Spleen (tissue), 11 donors: Measurements from ENCODE around the gene CHRM5. TPM values are rescaled to one million over a fixed set of nuclear protein-coding genes. Genes with fewer than 3 reads are reported as not detected.

Experiments
- DNase-seq: peaks from one replicate; pipeline ENCODE4 v3.0.0-alpha.2; 2020
- H3K27ac ChIP-seq, 8 donors: fragments of 200-600 bp; sonication (generic) in 7 of 8; 1 replicate in 4 of 8; 2 replicates in 4 of 8; pipeline versions ENCODE4 v1.5.0 to v1.8.0; 2016 to 2021; ENCODE audit warnings: inconsistent platforms in 4 of 8, mild to moderate bottlenecking in 4 of 8, moderate library complexity in 1 of 8
- H3K27me3 ChIP-seq, 7 donors: fragments of 200-600 bp; sonication (generic) in 6 of 7; replicated peaks in 1 of 7; 1 replicate in 4 of 7; 2 replicates in 3 of 7; pipeline versions ENCODE4 v1.5.0 to v1.8.0; 2016 to 2021; ENCODE audit warnings: inconsistent platforms in 3 of 7, mild to moderate bottlenecking in 1 of 7
- H3K36me3 ChIP-seq, 6 donors: fragments of 200-600 bp; sonication (generic) in 5 of 6; 1 replicate in 4 of 6; 2 replicates in 2 of 6; pipeline versions ENCODE4 v1.5.0 to v1.8.0; 2016 to 2021; ENCODE audit warnings: inconsistent platforms in 2 of 6
- H3K4me1 ChIP-seq, 6 donors: fragments of 200-600 bp; sonication (generic) in 5 of 6; 1 replicate in 3 of 6; 2 replicates in 3 of 6; pipeline versions ENCODE4 v1.5.0 to v1.8.0; 2016 to 2021; ENCODE audit warnings: inconsistent platforms in 3 of 6
- H3K4me3 ChIP-seq, 8 donors: fragments of 200-600 bp; sonication (generic) in 7 of 8; 1 replicate in 4 of 8; 2 replicates in 4 of 8; pipeline versions ENCODE4 v1.5.0 to v1.8.0; 2016 to 2021; ENCODE audit warnings: inconsistent platforms in 4 of 8, mild to moderate bottlenecking in 4 of 8, moderate library complexity in 2 of 8
- H3K9me3 ChIP-seq, 8 donors: fragments of 200-600 bp; sonication (generic) in 7 of 8; 1 replicate in 4 of 8; 2 replicates in 4 of 8; pipeline versions ENCODE4 v1.5.0 to v1.8.0; 2016 to 2021; ENCODE audit warnings: inconsistent platforms in 4 of 8
- CTCF ChIP-seq, 11 experiments: fragments of 200-600 bp in 7 of 11; fragments of 450-650 bp in 4 of 11; sonication (generic) in 4 of 11; IDR thresholded peaks in 8 of 11; conservative IDR thresholded peaks in 3 of 11; 1 replicate in 7 of 11; 2 replicates in 4 of 11; pipeline versions ENCODE4 v1.4.0 to v1.8.0; 2016 to 2021; ENCODE audit warnings: antibody characterized with exemption in 11 of 11, inconsistent platforms in 4 of 11, mild to moderate bottlenecking in 1 of 11
- POLR2A ChIP-seq, 3 donors: fragments of 450-650 bp; IDR thresholded peaks; one replicate each; pipeline ENCODE4 v1.5.1; 2017; ENCODE audit warnings: antibody characterized with exemption in 3 of 3, mild to moderate bottlenecking in 1 of 3
- POLR2AphosphoS5 ChIP-seq, 3 donors: sonication (generic); formaldehyde crosslinking; IDR thresholded peaks; one replicate each; pipeline ENCODE4 v1.5.1; 2017; ENCODE audit warnings: antibody characterized with exemption in 3 of 3
- WGBS, 5 donors: extraction: QIAGEN DNeasy Blood & Tissue Kit in 3 of 5; methylation state at CpG; one replicate each; pipeline versions ENCODE4 v1.1.5 to v1.1.7; 2013 to 2018; 5-methylcytosine and 5-hydroxymethylcytosine counted together
- intact Hi-C: fragments of 100-400 bp; cut with DNase I; formaldehyde crosslinking; loops from one replicate; pipeline ENCODE4 v1.15.0; 2023; ENCODE audit warnings: low total_unique reads
- polyA plus RNA-seq, 3 donors: library from polyadenylated mRNA; stranded (reverse); fragments of 200-250 nt; gene quantifications; one replicate each; pipeline ENCODE4 v1.2.1, GENCODE V29; 2013
- total RNA-seq, 7 donors: library from RNA; depleted of rRNA in 3 of 7; stranded (reverse); fragments of >200 nt in 3 of 7; fragmentation: NEBNext Ultra II Directional in 4 of 7; extraction: Animal tissue kit (Norgen Biotek cat#: 25700) in 4 of 7; gene quantifications; one replicate each; pipeline versions ENCODE4 v1.1.0 to v1.2.1, GENCODE V29; 2016 to 2021
- donor health status: healthy with polysubstance abuse.
- donor health status: DM: no; HTN: no; CAD: no; lungs with moderate emphysema.
- donor health status: DM: no; HTN: no; CAD: no.
- donor health status: Bipolar disorder and iron deficiency.
- donor health status: healthy.
- donor health status: DM: no; HTN: no; CAD: no.
- donor health status: DM: yes; HTN: yes; CAD: no.

CHRM5 gene
- total and polyA plus RNA-seq, 10 donors, result 0.03 TPM; not detected in 9

DNA sequence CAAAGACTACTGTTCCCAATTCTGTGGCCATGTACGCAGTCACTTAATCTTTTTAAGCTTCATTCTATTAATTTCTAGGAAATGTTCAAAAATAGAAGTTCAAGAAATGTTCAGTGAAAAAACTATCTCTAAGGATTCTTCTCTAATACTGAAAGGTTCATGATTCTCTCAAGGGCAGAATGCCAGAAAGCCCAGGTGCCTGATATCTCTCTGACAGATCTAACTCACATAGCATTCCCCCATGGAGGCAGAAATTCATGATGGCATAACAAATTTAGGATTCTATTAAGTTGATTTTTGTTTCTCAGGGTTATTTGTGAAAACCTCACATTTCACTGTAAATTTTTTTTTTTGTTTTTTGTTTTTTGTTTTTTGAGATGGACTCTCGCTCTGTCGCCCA lies 17.5 kb downstream of the CHRM5 start:
- Histone ChIP-seq H3K27me3 (no peaks in the 10 kb centered on the region), H3K4me3 (no peak overlapping the region), H3K4me1 (no peaks in the 10 kb centered on the region), H3K27ac (no peak overlapping the region), H3K9me3 (no peaks in the 10 kb centered on the region), H3K36me3 (peaks cover 0 to 3% (median 0%) of the 10 kb centered on the region in 6 donors)
- no peak for TF ChIP-seq POLR2A (IDR thresholded peaks at IDR 0.05)
- TF ChIP-seq CTCF (IDR thresholded peaks at IDR 0.05 in 8 of 11, conservative IDR thresholded peaks at IDR 0.05 in 3 of 11), result no peak
- TF ChIP-seq POLR2AphosphoS5 (IDR thresholded peaks at IDR 0.05), result no peak
- 61 to 63% (median 62%) methylated on average over 3 of the region's 3 CpGs for WGBS, 5 donors
- intact Hi-C loops, result no loop called here
- no peak for DNase-seq

GRCh38 chr15:33987444-33987843 lies 19.1 kb downstream of the CHRM5 start:
- 91 to 98% (median 97%) methylated on average over 3 of the region's 3 CpGs for WGBS, 5 donors
- H3K9me3 ChIP-seq, result no peaks in the 10 kb centered on the region
- H3K27me3 ChIP-seq, result no peaks in the 10 kb centered on the region
- DNase-seq, result no peak
- TF ChIP-seq CTCF (IDR thresholded peaks at IDR 0.05 in 8 of 11, conservative IDR thresholded peaks at IDR 0.05 in 3 of 11), result no peak
- no peak for TF ChIP-seq POLR2AphosphoS5 (IDR thresholded peaks at IDR 0.05)
- no peak for TF ChIP-seq POLR2A (IDR thresholded peaks at IDR 0.05)
- H3K4me1 ChIP-seq, result no peaks in the 10 kb centered on the region
- peaks cover 0 to 3% (median 0%) of the 10 kb centered on the region in 6 donors for H3K36me3 ChIP-seq
- intact Hi-C loops, result no loop called here
- H3K4me3 ChIP-seq, result no peak overlapping the region
- no peak overlapping the region for H3K27ac ChIP-seq

GRCh38 chr15:33988384-33988783 lies 20.1 kb downstream of the CHRM5 start:
- H3K27ac ChIP-seq, result no peak overlapping the region

More at GRCh38 chr15:33988384-33988783, 20.1 kb downstream of the CHRM5 start:
- Histone ChIP-seq H3K9me3 (no peaks in the 10 kb centered on the region), H3K36me3 (peaks cover 0 to 3% (median 0%) of the 10 kb centered on the region in 6 donors), H3K4me3 (no peak overlapping the region), H3K27me3 (no peaks in the 10 kb centered on the region), H3K4me1 (no peaks in the 10 kb centered on the region)
- TF ChIP-seq CTCF (IDR thresholded peaks at IDR 0.05 in 8 of 11, conservative IDR thresholded peaks at IDR 0.05 in 3 of 11), result no peak
- TF ChIP-seq POLR2A (IDR thresholded peaks at IDR 0.05), result no peak
- TF ChIP-seq POLR2AphosphoS5 (IDR thresholded peaks at IDR 0.05), result no peak
- no peak for DNase-seq
- intact Hi-C loops, result no loop called here
- 81 to 89% (median 84%) methylated on average over 4 of the region's 4 CpGs for WGBS, 5 donors
